Trophoblast cell (in vitro differentiated cells and primary cell): ENCODE data around the gene SMIM13.
A peak's percentile ranks its signal among the peaks of the same experiment; 100 is the strongest.

Experiments used
- DNase-seq, 2 donors: peaks; one replicate each; pipeline ENCODE4 v3.0.0-alpha.2; 2016
- H2AFZ ChIP-seq: 2 replicates; pipeline ENCODE4 v1.6.1; 2013; ENCODE audit warnings: low read length, moderate library complexity, mild to moderate bottlenecking; ENCODE audit not compliant: insufficient read depth, poor library complexity
- H2AK5ac ChIP-seq: 2 replicates; pipeline ENCODE4 v1.6.1; 2013; ENCODE audit warnings: mild to moderate bottlenecking, low read length
- H2BK120ac ChIP-seq: 2 replicates; pipeline ENCODE4 v1.6.1; 2013; ENCODE audit warnings: low read length, mild to moderate bottlenecking, moderate library complexity; ENCODE audit not compliant: insufficient read depth, poor library complexity
- H2BK12ac ChIP-seq: 2 replicates; pipeline ENCODE4 v1.6.1; 2013; ENCODE audit warnings: mild to moderate bottlenecking, low read length, moderate library complexity
- H2BK5ac ChIP-seq: 2 replicates; pipeline ENCODE4 v1.6.1; 2013; ENCODE audit warnings: low read length, low read depth, moderate library complexity, mild to moderate bottlenecking; ENCODE audit not compliant: poor library complexity
- H3K14ac ChIP-seq: 2 replicates; pipeline ENCODE4 v1.6.1; 2013; ENCODE audit warnings: mild to moderate bottlenecking, low read length
- H3K18ac ChIP-seq: 2 replicates; pipeline ENCODE4 v1.6.1; 2013; ENCODE audit warnings: mild to moderate bottlenecking, low read length
- H3K23ac ChIP-seq: 2 replicates; pipeline ENCODE4 v1.6.1; 2013; ENCODE audit warnings: low read length
- H3K27ac ChIP-seq: 2 replicates; pipeline ENCODE4 v1.5.1; 2013; ENCODE audit warnings: low read depth, mild to moderate bottlenecking, inconsistent platforms, low read length, moderate library complexity
- H3K27me3 ChIP-seq: 2 replicates; pipeline ENCODE4 v1.6.1; 2013; ENCODE audit warnings: inconsistent platforms, mild to moderate bottlenecking, low read length, moderate library complexity; ENCODE audit not compliant: insufficient read depth
- H3K36me3 ChIP-seq, 2 experiments: 1 replicate in 1 of 2; 2 replicates in 1 of 2; pipeline ENCODE4 v1.6.1; 2013; ENCODE audit warnings: low read length in 2 of 2, mild to moderate bottlenecking in 2 of 2, moderate library complexity in 1 of 2; ENCODE audit not compliant: insufficient read depth in 2 of 2, control insufficient read depth in 1 of 2
- H3K4ac ChIP-seq: 2 replicates; pipeline ENCODE4 v1.6.1; 2013; ENCODE audit warnings: low read depth, mild to moderate bottlenecking, low read length, moderate library complexity
- H3K4me1 ChIP-seq, 2 experiments: 1 replicate in 1 of 2; 2 replicates in 1 of 2; pipeline ENCODE4 v1.6.1; 2013; ENCODE audit warnings: low read length in 2 of 2, mild to moderate bottlenecking in 2 of 2, moderate library complexity in 1 of 2; ENCODE audit not compliant: insufficient read depth in 2 of 2, control insufficient read depth in 1 of 2
- H3K4me2 ChIP-seq: 2 replicates; pipeline ENCODE4 v1.6.1; 2013; ENCODE audit warnings: inconsistent platforms, mild to moderate bottlenecking, low read length, moderate library complexity
- H3K4me3 ChIP-seq: 2 replicates; pipeline ENCODE4 v1.5.1; 2013; ENCODE audit warnings: mild to moderate bottlenecking, low read depth, low read length, inconsistent platforms
- H3K79me1 ChIP-seq: one replicate; pipeline ENCODE4 v1.6.1; 2013; ENCODE audit warnings: low read length
- H3K79me2 ChIP-seq: 2 replicates; pipeline ENCODE4 v1.6.1; 2013; ENCODE audit warnings: low read length, mild to moderate bottlenecking; ENCODE audit not compliant: control insufficient read depth, insufficient read depth, poor library complexity
- H3K9ac ChIP-seq: 2 replicates; pipeline ENCODE4 v1.6.1; 2013; ENCODE audit warnings: mild to moderate bottlenecking, low read length
- H3K9me3 ChIP-seq: 2 replicates; pipeline ENCODE4 v1.6.1; 2013; ENCODE audit warnings: low read depth, mild to moderate bottlenecking, control low read depth, inconsistent platforms, low read length; ENCODE audit not compliant: insufficient read depth
- H4K12ac ChIP-seq: 2 replicates; pipeline ENCODE4 v1.6.1; 2013; ENCODE audit warnings: low read depth, mild to moderate bottlenecking, low read length, moderate library complexity
- H4K8ac ChIP-seq: 2 replicates; pipeline ENCODE4 v1.6.1; 2013; ENCODE audit warnings: low read depth, mild to moderate bottlenecking, low read length, moderate library complexity
- H4K91ac ChIP-seq: one replicate; pipeline ENCODE4 v1.6.1; 2013; ENCODE audit warnings: low read depth, mild to moderate bottlenecking, low read length, moderate library complexity
- WGBS: extraction: QIAGEN DNeasy Blood & Tissue Kit; methylation state at CpG from one replicate; pipeline ENCODE4 v1.1.7; 2013; ENCODE audit warnings: missing lambda C conversion rate; ENCODE audit not compliant: insufficient read length, insufficient coverage; ENCODE audit errors: extremely low coverage; 5-methylcytosine and 5-hydroxymethylcytosine counted together

Gene SMIM13

DNA sequence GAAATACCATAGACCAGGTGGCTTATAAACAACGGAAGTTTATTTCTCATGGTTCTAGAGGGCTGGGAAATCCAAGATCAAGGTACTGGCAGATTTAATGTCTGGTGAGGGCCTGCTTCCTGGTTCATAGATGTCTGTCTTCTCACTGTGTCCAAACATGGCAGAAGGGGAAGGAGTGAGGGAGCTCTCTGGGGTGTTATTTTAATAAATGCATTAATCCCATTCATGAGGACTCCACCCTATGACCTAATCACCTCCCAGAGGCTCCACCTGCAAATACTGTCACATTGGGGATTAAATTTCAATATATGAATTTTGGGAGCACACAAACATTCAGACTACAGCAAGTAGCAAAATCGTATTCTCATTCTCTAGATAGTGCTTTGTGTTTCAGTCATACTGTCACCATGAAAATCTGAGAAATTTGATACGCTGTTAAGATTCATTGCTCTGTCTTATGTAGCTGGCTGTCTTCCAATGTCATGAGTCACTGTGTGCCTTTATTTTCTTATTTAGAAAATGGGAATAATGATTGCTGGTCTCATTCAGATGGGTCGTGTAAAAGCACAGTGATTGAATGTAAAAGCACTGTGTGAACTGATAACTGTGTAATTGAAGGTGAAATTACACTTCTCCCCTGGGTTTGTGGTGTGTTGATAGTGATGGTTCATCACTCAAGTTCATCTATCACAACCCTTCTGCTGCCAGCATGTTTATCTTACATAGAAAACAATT, 26.8 kb downstream of the SMIM13 start:
- no CpG with 5 or more reads among the region's 4 CpGs for WGBS

GRCh38 chr6:11121851-11122250, 28.2 kb downstream of the SMIM13 start:
- Histone ChIP-seq H3K14ac (no peak overlapping the region), H3K4me1 (peaks cover 4 to 6% of the 10 kb centered on the region in 2 experiments), H3K9me3 (no peaks in the 10 kb centered on the region), H3K4ac (peak overlapping the region; percentile 21), H3K9ac (no peak overlapping the region), H4K91ac (no peak overlapping the region), H4K8ac (no peak overlapping the region), H2AFZ (no peak overlapping the region), H3K4me2 (no peak overlapping the region), H3K18ac (no peak overlapping the region), H4K12ac (no peak overlapping the region), H3K79me1 (no peaks in the 10 kb centered on the region), H2BK12ac (no peak overlapping the region), H3K79me2 (no peaks in the 10 kb centered on the region), H3K4me3 (no peak overlapping the region), H2BK120ac (no peak overlapping the region), H3K23ac (no peak overlapping the region), H3K27me3 (no peaks in the 10 kb centered on the region), H2BK5ac (no peak overlapping the region), H3K36me3 (peaks cover 0 to 3% of the 10 kb centered on the region in 2 experiments), H2AK5ac (no peak overlapping the region), H3K27ac (no peak overlapping the region)
- no CpG with 5 or more reads among the region's 2 CpGs for WGBS
- no peak for DNase-seq

More for the DNA sequence above, 26.8 kb downstream of the SMIM13 start:
- Histone ChIP-seq H3K9me3 (no peaks in the 10 kb centered on the region), H3K79me2 (no peaks in the 10 kb centered on the region), H3K4ac (no peak overlapping the region), H3K27ac (no peak overlapping the region), H3K27me3 (no peaks in the 10 kb centered on the region), H3K36me3 (peaks cover 0 to 2% of the 10 kb centered on the region in 2 experiments), H2BK120ac (no peak overlapping the region), H2AK5ac (no peak overlapping the region), H4K8ac (no peak overlapping the region), H3K18ac (no peak overlapping the region), H3K79me1 (no peaks in the 10 kb centered on the region), H3K4me1 (peaks cover 4 to 6% of the 10 kb centered on the region in 2 experiments), H2BK5ac (no peak overlapping the region), H4K91ac (no peak overlapping the region), H3K9ac (no peak overlapping the region), H3K23ac (no peak overlapping the region), H2BK12ac (no peak overlapping the region), H3K4me3 (no peak overlapping the region), H3K4me2 (no peak overlapping the region), H4K12ac (no peak overlapping the region), H3K14ac (no peak overlapping the region), H2AFZ (no peak overlapping the region)
- DNase-seq, result no peak

GRCh38 chr6:11122380-11122779, 28.7 kb downstream of the SMIM13 start:
- no peak overlapping the region for H2AK5ac ChIP-seq
- H2AFZ ChIP-seq, result no peak overlapping the region
- H3K4me3 ChIP-seq, result no peak overlapping the region
- WGBS, result no CpG with 5 or more reads among the region's 1 CpG
- no peak overlapping the region for H3K4ac ChIP-seq
- no peak overlapping the region for H2BK12ac ChIP-seq
- no peak overlapping the region for H3K4me2 ChIP-seq
- no peak overlapping the region for H3K18ac ChIP-seq
- H3K9ac ChIP-seq, result no peak overlapping the region
- H3K79me1 ChIP-seq, result no peaks in the 10 kb centered on the region
- H3K27ac ChIP-seq, result no peak overlapping the region
- H4K91ac ChIP-seq, result no peak overlapping the region
- no peak overlapping the region for H3K23ac ChIP-seq
- no peak overlapping the region for H4K8ac ChIP-seq
- H2BK120ac ChIP-seq, result no peak overlapping the region
- no peak overlapping the region for H4K12ac ChIP-seq
- no peaks in the 10 kb centered on the region for H3K9me3 ChIP-seq
- no peak overlapping the region for H3K14ac ChIP-seq
- no peaks in the 10 kb centered on the region for H3K79me2 ChIP-seq
- H3K4me1 ChIP-seq, result peaks cover 4 to 6% of the 10 kb centered on the region in 2 experiments
- H2BK5ac ChIP-seq, result no peak overlapping the region
- no peaks in the 10 kb centered on the region for H3K27me3 ChIP-seq
- peaks cover 0 to 5% of the 10 kb centered on the region in 2 experiments for H3K36me3 ChIP-seq
- DNase-seq, result no peak

- Histone ChIP-seq H3K27ac (no peak overlapping the region), H3K79me1 (no peaks in the 10 kb centered on the region), H2AK5ac (no peak overlapping the region), H2BK5ac (no peak overlapping the region), H3K4me2 (no peak overlapping the region), H4K12ac (no peak overlapping the region), H3K27me3 (no peaks in the 10 kb centered on the region), H2BK12ac (no peak overlapping the region), H3K79me2 (no peaks in the 10 kb centered on the region), H3K4me1 (peaks cover 4 to 10% of the 10 kb centered on the region in 2 experiments), H3K18ac (no peak overlapping the region), H4K91ac (no peak overlapping the region), H3K23ac (no peak overlapping the region), H3K36me3 (peaks cover 0 to 7% of the 10 kb centered on the region in 2 experiments), H3K4me3 (no peak overlapping the region), H3K4ac (no peak overlapping the region), H2BK120ac (no peak overlapping the region), H4K8ac (no peak overlapping the region), H3K14ac (no peak overlapping the region), H3K9me3 (no peaks in the 10 kb centered on the region), H2AFZ (no peak overlapping the region), H3K9ac (no peak overlapping the region)
- no CpG with 5 or more reads among the region's 2 CpGs for WGBS
- peak in 1 of 2 donors; percentile 16 for DNase-seq
These were observed 30.3 kb downstream of the SMIM13 start for GRCh38 chr6:11123978-11124377.
